SJSA1 (cell line): ENCODE data around the gene PRLR. TPM values are rescaled to one million over a fixed set of nuclear protein-coding genes. Genes with fewer than 3 reads are reported as not detected.
"Not testable (repeated sequence)": the region's sequence is repeated elsewhere in the genome, so short reads cannot be mapped to it uniquely, and the experiment has no call there.

ENCODE experiments used
- DNase-seq, 2 experiments: peaks; one replicate each; pipeline ENCODE4 v3.0.0-alpha.2; 2015 to 2020; ENCODE audit warnings: low spot score in 2 of 2, low read depth in 1 of 2
- H3K27ac ChIP-seq: fragments of 250-450 bp; sonication (Bioruptor Pico); 2 replicates; pipeline ENCODE4 v1.5.1; 2020; ENCODE audit warnings: mild to moderate bottlenecking, moderate library complexity
- H3K27me3 ChIP-seq: fragments of 250-450 bp; sonication (Bioruptor Pico); replicated peaks from 2 replicates; pipeline ENCODE4 v1.5.1; 2020; ENCODE audit warnings: mild to moderate bottlenecking, moderate library complexity
- H3K36me3 ChIP-seq: fragments of 250-450 bp; sonication (Bioruptor Pico); 2 replicates; pipeline ENCODE4 v1.5.1; 2020; ENCODE audit warnings: mild to moderate bottlenecking
- H3K4me1 ChIP-seq: fragments of 250-450 bp; sonication (Bioruptor Pico); replicated peaks from 2 replicates; pipeline ENCODE4 v1.6.1; 2021; ENCODE audit warnings: mild to moderate bottlenecking
- H3K4me3 ChIP-seq: fragments of 250-450 bp; sonication (Bioruptor Pico); 2 replicates; pipeline ENCODE4 v1.5.1; 2020; ENCODE audit warnings: mild to moderate bottlenecking
- H3K9me3 ChIP-seq: fragments of 250-450 bp; sonication (Bioruptor Pico); replicated peaks from 2 replicates; pipeline ENCODE4 v1.5.1; 2020; ENCODE audit warnings: mild to moderate bottlenecking
- total RNA-seq: library from RNA; depleted of rRNA; stranded (reverse); fragments of >200 nt; shearing (Covaris generic); gene quantifications from 2 replicates; pipeline ENCODE4 v1.2.3, GENCODE V29; 2014

PRLR gene
- total RNA-seq, 1 experiment from 2014 or later, result 0.05 TPM

DNA sequence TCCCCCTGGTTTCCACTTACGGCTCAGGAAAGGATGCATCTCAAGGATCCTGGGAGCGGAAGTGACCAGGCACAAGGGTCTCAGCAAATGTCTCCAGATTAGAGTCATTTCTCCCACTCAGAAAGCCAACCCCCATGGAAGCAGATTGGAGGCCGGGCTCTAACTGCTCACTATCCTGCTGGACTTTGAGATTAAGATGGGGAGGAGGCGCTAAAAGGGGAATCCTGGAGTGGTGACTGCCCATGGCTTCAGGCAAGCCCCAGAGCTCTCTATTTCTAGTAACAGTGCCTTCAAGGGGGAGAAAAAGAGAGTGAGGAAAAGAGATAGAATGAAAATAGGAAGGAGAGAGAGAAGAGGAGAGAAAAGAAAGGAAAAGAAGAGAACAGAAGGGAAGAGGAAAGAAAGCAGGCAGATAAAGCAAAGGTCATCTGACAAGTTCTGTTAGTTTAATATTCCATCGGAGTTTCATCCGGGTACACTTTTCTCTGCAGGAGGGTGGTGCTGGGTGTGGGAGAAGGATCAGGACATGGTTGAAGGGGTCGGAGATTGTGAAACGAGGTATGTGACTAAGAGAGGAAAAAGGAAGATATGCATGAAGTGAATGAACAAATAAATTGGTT lies 182.4 kb downstream of the PRLR start, which contains the start of gene AGXT2:
Gene AGXT2 (minus strand): TSS at position 165 of the 620 bp plus-strand sequence. CDS start 57 bp downstream, at position 108.
- H3K4me1 ChIP-seq, result no peaks in the 10 kb centered on the region
- H3K27me3 ChIP-seq, result peaks cover 13% of the 10 kb centered on the region
- no peaks in the 10 kb centered on the region for H3K36me3 ChIP-seq
- H3K9me3 ChIP-seq, result no peaks in the 10 kb centered on the region
- no peak for DNase-seq
- H3K27ac ChIP-seq, result no peak within 1 kb of the TSS
- H3K4me3 ChIP-seq, result no peak within 1 kb of the TSS

DNA sequence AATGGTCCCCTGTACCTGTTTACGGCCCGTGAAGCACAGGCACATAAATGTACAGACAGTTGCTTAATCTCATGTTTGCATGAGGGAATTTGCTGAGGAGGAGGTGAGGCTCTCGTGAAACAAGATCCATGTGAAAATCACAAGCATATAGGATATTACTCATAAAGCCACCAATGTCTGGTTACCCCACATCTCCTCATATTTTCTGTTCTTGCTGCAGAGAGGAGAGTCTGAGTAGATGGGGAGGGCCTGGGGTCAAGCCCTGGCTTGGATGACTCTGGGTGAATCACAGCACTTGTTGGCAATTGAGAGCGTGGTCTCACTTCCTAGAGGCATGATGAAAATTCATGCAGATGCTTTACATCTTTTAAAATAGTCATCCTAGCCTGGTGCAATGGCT lies 183.5 kb downstream of the PRLR start:
- Histone ChIP-seq H3K4me1 (no peaks in the 10 kb centered on the region), H3K27ac (no peak overlapping the region), H3K4me3 (no peak overlapping the region), H3K36me3 (no peaks in the 10 kb centered on the region), H3K27me3 (peaks cover 17% of the 10 kb centered on the region), H3K9me3 (no peaks in the 10 kb centered on the region)
- DNase-seq, result no peak

DNA sequence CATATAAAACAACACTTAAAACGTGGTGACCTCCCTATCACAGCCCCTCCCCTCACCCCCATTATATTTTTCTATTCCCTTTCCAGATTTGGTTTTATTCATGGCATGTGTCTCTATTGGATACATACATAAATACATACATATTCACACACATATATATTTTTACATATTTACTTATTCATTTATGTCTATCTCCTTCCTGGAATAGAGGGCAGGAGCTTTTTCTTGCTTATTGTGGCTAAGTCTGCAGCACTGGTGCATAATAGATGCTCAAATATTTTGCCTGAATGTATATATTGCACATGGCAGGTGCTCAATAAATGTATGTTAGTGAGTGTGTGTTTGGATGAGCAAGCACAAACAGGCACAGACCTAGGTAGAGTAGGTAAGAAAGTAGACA lies 185.0 kb downstream of the PRLR start:
- no peak overlapping the region for H3K4me3 ChIP-seq
- H3K4me1 ChIP-seq, result no peaks in the 10 kb centered on the region
- H3K9me3 ChIP-seq, result no peaks in the 10 kb centered on the region
- DNase-seq, result no peak
- peaks cover 14% of the 10 kb centered on the region for H3K27me3 ChIP-seq
- no peak overlapping the region for H3K27ac ChIP-seq
- H3K36me3 ChIP-seq, result no peaks in the 10 kb centered on the region

DNA sequence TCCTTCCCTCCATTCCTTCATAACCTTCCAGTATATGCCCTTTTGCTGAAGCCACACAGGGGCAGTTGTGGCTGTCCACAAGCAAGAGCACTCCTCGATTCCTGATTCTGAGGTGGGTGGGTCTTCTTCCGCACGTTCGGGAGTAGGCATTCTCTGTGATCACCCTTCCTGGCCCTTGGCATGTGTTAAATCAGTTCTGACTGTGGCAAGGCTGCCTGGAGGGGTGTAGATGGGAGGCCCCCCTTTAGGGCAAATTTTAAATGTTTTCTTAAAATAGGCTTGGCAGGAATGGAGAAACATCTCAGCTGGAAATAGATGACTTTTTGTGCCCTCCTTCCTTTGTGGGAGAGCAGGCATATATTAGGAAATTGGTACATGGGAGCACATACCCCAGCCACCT lies 185.6 kb downstream of the PRLR start:
- no peaks in the 10 kb centered on the region for H3K4me1 ChIP-seq
- H3K4me3 ChIP-seq, result no peak overlapping the region
- no peaks in the 10 kb centered on the region for H3K36me3 ChIP-seq
- no peak for DNase-seq
- H3K27ac ChIP-seq, result no peak overlapping the region
- H3K9me3 ChIP-seq, result no peaks in the 10 kb centered on the region
- peaks cover 12% of the 10 kb centered on the region; the same call in 1 of the 2 replicates for H3K27me3 ChIP-seq

DNA sequence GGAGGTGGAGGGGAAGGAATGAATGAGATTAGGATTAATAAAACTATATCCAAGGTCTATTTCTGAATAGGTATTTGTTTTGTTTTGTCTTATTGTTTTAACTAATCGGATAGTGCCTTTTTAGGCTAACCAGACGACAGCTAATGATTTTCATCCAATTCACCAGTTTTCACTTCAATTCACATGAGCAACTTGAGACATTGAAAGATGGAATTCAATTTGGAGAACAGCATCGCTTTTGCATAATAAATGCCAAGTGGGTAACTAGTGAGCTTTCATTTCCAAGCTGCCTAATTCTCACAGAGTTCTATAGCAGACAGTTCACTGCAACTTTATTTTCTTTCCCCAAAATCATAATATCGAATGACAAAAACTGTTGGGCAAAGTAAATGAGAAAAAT lies 187.5 kb downstream of the PRLR start:
- Histone ChIP-seq H3K27ac (no peak overlapping the region), H3K9me3 (no peaks in the 10 kb centered on the region), H3K4me1 (no peaks in the 10 kb centered on the region), H3K4me3 (no peak overlapping the region), H3K27me3 (peaks cover 19% of the 10 kb centered on the region; the same call in 1 of the 2 replicates), H3K36me3 (no peaks in the 10 kb centered on the region)
- no peak for DNase-seq

DNA sequence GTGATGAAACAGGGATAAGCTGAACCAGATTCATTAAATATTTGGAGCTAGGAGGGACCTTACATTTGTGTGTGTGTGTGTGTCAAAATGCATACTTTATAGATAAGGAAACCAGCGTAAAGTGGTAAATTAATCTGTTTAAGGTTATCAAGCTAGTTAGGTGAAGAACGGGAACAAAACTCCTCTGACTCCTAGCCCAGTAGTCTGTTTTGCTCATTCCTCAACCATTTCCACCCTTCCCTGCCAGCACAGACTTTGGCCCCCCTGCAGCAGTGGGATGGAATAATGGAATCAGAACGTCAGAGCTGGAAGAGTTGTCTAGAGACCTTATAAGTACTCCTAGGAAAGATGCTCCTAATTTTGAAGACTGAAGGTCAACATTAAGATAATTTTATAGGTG lies 189.0 kb downstream of the PRLR start:
- no peak overlapping the region for H3K27ac ChIP-seq
- H3K4me1 ChIP-seq, result no peaks in the 10 kb centered on the region
- no peaks in the 10 kb centered on the region for H3K9me3 ChIP-seq
- peaks cover 19% of the 10 kb centered on the region; the same call in 1 of the 2 replicates for H3K27me3 ChIP-seq
- no peak overlapping the region for H3K4me3 ChIP-seq
- no peaks in the 10 kb centered on the region for H3K36me3 ChIP-seq
- no peak for DNase-seq

DNA sequence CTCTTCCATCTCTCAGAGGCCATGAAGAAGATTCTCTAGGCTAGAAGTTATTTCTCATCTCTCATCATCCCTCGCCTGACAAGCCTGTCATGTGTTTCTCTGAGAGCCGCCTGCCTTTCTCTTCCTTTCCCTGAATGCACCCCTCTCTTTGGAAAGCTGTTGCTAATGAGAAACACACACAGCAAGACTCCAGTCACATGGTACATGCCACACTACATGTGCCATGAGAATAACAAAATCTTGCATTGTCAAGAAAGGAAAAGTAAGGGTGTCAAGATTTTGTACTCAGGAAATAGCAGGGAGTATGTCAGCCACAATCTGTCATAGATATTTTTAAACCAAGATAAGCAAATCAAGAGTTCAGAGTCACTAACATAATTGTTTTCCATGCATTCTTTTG lies 191.4 kb downstream of the PRLR start:
- no peak for DNase-seq
- H3K4me3 ChIP-seq, result no peak overlapping the region
- no peaks in the 10 kb centered on the region for H3K36me3 ChIP-seq
- H3K9me3 ChIP-seq, result no peaks in the 10 kb centered on the region
- peaks cover 16% of the 10 kb centered on the region; the same call in 1 of the 2 replicates for H3K27me3 ChIP-seq
- no peaks in the 10 kb centered on the region for H3K4me1 ChIP-seq
- no peak overlapping the region for H3K27ac ChIP-seq

DNA sequence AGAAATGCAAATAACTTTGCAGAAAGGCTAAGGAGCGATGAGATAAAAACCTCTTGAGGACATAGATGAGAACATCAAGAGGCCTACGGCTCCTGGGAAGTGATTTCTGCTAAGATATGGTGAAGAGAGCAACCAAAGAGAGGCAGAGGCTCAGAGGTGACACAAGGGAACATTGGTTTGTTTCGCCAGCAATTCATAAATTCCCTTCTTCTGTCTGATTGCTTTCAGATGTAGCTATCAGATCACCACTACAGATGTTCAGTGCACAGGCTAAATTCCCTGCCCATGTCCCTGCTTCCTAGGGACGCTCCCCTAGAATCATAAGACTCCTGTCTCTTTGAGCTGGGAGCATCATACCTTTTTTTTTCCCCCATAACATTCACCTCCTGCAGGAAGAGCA lies 193.8 kb downstream of the PRLR start:
- DNase-seq, result no peak
- Histone ChIP-seq H3K9me3 (no peaks in the 10 kb centered on the region), H3K4me3 (no peak overlapping the region), H3K27ac (no peak overlapping the region), H3K4me1 (no peaks in the 10 kb centered on the region), H3K27me3 (peaks cover 15% of the 10 kb centered on the region; the same call in 1 of the 2 replicates), H3K36me3 (no peaks in the 10 kb centered on the region)

DNA sequence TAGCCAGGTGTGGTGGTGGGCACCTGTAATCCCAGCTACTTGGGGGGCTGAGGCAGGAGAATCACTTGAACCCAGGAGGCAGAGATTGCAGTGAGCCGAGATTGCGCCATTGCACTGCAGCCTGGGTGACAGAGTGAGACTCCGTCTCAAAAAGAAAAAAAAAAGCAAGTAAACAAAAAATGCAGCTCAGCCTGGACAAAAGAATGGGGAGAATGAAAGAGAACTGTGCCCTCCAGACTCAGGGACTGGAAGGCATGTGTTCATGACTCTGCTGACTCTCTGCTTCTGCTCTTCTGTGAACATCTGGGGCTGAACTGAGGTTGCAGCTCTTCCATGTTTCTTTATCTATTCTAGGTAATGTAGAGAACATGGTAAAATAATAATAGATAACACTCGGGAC lies 194.4 kb downstream of the PRLR start:
- not testable (repeated sequence) for H3K36me3 ChIP-seq, DNase-seq, H3K9me3 ChIP-seq, H3K27ac ChIP-seq, H3K4me1 ChIP-seq, H3K4me3 ChIP-seq
- peaks cover 15% of the 10 kb centered on the region; the same call in 1 of the 2 replicates for H3K27me3 ChIP-seq

DNA sequence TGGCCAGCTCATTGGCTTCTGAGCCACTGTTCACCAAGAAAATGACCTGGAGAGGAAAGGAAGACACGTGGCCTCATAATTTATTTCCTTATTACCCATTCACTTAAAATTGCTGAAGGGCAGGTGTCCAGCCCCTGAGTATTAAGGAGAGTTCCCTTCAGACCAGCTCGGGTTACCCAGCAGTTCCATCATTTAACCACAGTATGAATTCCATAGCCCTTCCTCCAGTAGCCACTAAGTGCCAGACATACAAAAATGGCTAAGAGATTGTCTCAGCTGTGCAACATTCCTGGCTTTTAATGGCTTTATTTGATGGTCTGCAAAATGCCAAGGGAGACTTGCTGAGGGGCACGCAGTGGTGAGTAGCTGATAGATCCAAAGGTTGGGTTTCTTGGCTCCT lies 195.0 kb downstream of the PRLR start:
- Histone ChIP-seq H3K4me3 (no peak overlapping the region), H3K27ac (no peak overlapping the region), H3K36me3 (no peaks in the 10 kb centered on the region), H3K27me3 (peaks cover 10% of the 10 kb centered on the region; the same call in 1 of the 2 replicates), H3K4me1 (no peaks in the 10 kb centered on the region), H3K9me3 (no peaks in the 10 kb centered on the region)
- no peak for DNase-seq

DNA sequence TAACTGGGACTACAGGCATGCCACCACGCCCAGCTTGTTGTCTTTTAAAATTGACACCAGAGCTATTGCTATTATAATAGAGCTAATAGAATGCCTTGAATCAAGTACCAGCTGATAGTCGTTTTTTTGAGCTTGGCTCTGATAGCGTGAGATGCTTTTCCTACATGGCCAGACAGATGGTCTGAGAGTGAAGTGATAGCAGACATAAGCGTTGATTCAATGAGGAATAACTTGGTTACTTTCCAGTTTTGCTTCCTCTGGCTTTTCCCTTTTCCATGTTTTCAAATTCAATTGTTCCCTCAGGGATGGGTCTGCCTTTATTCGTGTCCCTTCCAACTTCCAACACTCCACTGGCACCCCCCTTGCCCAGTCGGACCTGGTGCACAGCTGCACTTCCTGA lies 197.9 kb downstream of the PRLR start:
- no peak for DNase-seq
- Histone ChIP-seq H3K36me3 (no peaks in the 10 kb centered on the region), H3K4me1 (no peaks in the 10 kb centered on the region), H3K4me3 (no peak overlapping the region), H3K27me3 (peaks cover 3% of the 10 kb centered on the region; the same call in 1 of the 2 replicates), H3K9me3 (no peaks in the 10 kb centered on the region), H3K27ac (no peak overlapping the region)

DNA sequence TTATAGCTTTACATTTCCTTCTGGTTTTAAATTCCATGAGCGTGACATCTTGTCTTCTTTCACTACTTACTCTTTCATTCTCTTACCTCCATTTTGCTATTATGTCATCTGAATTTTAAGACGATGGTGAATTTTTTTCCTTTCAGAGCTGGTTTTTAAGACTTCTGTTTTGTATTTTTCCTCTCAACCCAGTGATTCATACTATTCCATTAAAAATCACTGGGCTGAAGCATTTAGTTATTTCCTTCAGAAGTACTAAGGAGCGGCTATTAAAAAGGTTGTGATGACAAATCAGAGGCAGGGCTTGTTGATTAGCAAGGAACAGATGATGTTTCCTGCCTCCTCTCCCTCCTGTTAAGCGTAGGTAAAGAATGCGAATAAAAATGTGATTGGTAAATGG lies 199.0 kb downstream of the PRLR start:
- Histone ChIP-seq H3K27ac (no peak overlapping the region), H3K36me3 (no peaks in the 10 kb centered on the region), H3K4me3 (no peak overlapping the region), H3K9me3 (no peaks in the 10 kb centered on the region), H3K4me1 (no peaks in the 10 kb centered on the region), H3K27me3 (peaks cover 3% of the 10 kb centered on the region; the same call in 1 of the 2 replicates)
- DNase-seq, result no peak

DNA sequence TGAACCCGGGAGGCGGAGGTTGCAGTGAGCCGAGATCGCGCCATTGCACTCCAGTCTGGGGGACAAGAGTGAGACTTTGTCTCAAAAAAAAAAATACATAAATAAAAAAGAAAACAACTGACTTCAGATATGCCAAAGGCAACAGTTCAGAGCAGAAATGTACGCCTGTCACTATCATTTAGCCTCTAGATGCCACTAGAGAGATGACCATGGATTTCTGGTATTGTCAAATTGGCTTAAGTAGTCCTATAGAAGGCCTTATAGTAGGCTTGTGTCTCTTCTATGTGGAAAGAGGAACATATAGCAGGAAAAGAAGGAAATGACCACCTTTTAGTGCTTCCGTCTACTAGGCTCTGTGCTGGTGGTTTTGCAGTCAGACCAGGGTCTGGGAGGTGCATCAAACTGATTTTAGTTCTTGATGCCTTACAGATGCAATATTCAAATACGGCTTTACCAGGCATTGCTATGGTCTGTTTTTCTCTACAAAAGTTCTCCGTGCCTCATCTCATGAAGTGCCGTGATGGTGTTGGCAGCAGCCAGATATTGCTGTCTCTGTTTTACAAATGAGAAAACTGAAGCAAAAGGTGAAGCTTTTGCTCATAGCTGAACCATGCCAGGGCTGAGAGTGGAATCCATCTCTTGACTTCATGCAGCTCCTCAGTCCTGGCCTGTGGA lies 199.7 kb downstream of the PRLR start:
- Histone ChIP-seq H3K9me3 (no peaks in the 10 kb centered on the region), H3K27me3 (peaks cover 3% of the 10 kb centered on the region; the same call in 1 of the 2 replicates), H3K27ac (no peak overlapping the region), H3K4me1 (no peaks in the 10 kb centered on the region), H3K4me3 (no peak overlapping the region), H3K36me3 (no peaks in the 10 kb centered on the region)
- no peak for DNase-seq

DNA sequence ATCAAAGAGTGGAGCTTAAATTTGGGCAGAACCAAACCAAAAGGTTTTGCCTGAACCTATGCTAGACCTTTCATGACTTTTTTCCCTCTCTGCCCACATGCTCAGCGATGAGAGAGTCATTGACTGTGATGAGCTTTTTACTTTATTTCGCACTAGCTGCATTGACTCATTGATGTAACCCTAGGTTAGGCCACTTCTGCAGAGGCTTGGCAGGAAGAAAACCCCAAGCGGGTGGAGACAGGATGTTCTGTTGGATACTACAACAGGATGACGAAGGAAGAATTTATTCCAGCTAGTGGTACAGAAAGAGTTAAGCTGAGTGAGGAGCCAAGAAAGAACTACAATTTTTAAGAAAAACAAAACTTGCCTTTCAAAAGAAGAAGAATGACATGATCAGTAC lies 201.0 kb downstream of the PRLR start:
- Histone ChIP-seq H3K27me3 (0 out of 2 replicates have a peak, but pooled peaks cover 3% of the 10 kb centered on the region), H3K27ac (no peak overlapping the region), H3K4me3 (no peak overlapping the region), H3K4me1 (no peaks in the 10 kb centered on the region), H3K36me3 (no peaks in the 10 kb centered on the region), H3K9me3 (no peaks in the 10 kb centered on the region)
- no peak for DNase-seq
